GM12892 (cell line): ENCODE data around the gene ATP6V0E1.

ENCODE experiments used
- POLR2A ChIP-seq: IDR thresholded peaks from 2 replicates; pipeline ENCODE4 v1.6.1; 2011; ENCODE audit warnings: low read depth, low read length, control low read depth
- POLR2AphosphoS5 ChIP-seq: IDR thresholded peaks from 2 replicates; pipeline ENCODE4 v1.6.1; 2011; ENCODE audit warnings: low read depth, low read length, control low read depth

DNA sequence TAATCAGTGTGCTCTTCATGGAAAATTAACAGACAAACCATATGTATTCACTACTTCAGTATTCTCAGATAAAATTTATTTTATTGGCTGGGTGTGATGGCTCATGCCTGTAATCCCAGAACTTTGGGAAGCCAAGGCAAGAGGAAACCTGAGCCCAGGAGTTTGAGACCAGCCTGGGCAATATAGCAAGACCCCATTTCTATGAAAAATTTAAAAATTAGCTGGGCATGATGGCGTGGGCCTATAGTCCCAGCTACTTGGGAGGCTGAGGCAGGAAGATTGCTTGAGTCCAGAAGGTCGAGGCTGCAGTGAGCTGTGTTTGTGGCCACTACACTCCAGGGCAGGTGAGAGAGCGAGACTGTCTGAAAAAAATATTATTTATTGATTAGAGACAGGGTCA, 49.2 kb downstream of the ATP6V0E1 start:
- no peak for TF ChIP-seq POLR2A
- no peak for TF ChIP-seq POLR2AphosphoS5
